ENCODE data around the gene CELA2A. TPM values are rescaled to one million over a fixed set of nuclear protein-coding genes. Genes with fewer than 3 reads are reported as not detected.
A peak's percentile ranks its signal among the peaks of the same experiment; 100 is the strongest.

The CELA2A gene
- not detected for total RNA-seq
- total RNA-seq (2013): not detected

- Mint-ChIP-seq H3K4me3 (no peak within 1 kb of the TSS), H3K27ac (no peak within 1 kb of the TSS), H3K36me3 (no peaks in the 10 kb centered on the region), H3K9me3 (no peaks in the 10 kb centered on the region), H3K4me1 (no peaks in the 10 kb centered on the region), H3K27me3 (ENCODE audit: low read depth in 2 of 2) (peaks cover 0 to 4% of the 10 kb centered on the region in 2 donors)
- H3K27ac ChIP-seq (ENCODE audit: low read length): no peak within 1 kb of the TSS
- no peak within 1 kb of the TSS for H3K4me3 ChIP-seq (ENCODE audit: low read length)
- H3K4me1 ChIP-seq (ENCODE audit: control insufficient read depth, insufficient read depth, low read length): no peaks in the 10 kb centered on the region
- no peaks in the 10 kb centered on the region for H3K27me3 ChIP-seq (ENCODE audit: control insufficient read depth, insufficient read depth, low read length)
- intact Hi-C loops (cut with micrococcal nuclease): no loop called here
- WGBS (ENCODE audit: insufficient coverage): 90% methylated on average over 5 of the region's 8 CpGs
- H3K9me3 ChIP-seq (ENCODE audit: control insufficient read depth, insufficient read depth, low read length): no peaks in the 10 kb centered on the region
- no peak for TF ChIP-seq CTCF (IDR thresholded peaks at IDR 0.05)
- H3K36me3 ChIP-seq (ENCODE audit: control insufficient read depth, insufficient read depth, low read length): no peaks in the 10 kb centered on the region
- DNase-seq (no peak), ATAC-seq (no peak)
Measured at GRCh38 chr1:15456313-15456954, at the start of gene CELA2A. Gene CELA2A, plus strand, starts transcription at chr1:15456732. Its CDS starts 22 bp downstream, at chr1:15456754.

GRCh38 chr1:15407580-15407979 lies 49.0 kb upstream of the CELA2A start:
- Mint-ChIP-seq H3K9me3 (no peaks in the 10 kb centered on the region), H3K4me3 (peak overlapping the region; percentile 97), H3K4me1 (peaks cover 63 to 82% of the 10 kb centered on the region in 2 donors), H3K36me3 (no peaks in the 10 kb centered on the region), H3K27ac (peak overlapping the region; percentile 93 to 100), H3K27me3 (ENCODE audit: low read depth in 2 of 2) (no peaks in the 10 kb centered on the region)
- Histone ChIP-seq H3K27me3 (ENCODE audit: control insufficient read depth, insufficient read depth, low read length) (no peaks in the 10 kb centered on the region), H3K4me3 (ENCODE audit: low read length) (peak overlapping the region; percentile 21), H3K9me3 (ENCODE audit: control insufficient read depth, insufficient read depth, low read length) (no peaks in the 10 kb centered on the region), H3K36me3 (ENCODE audit: control insufficient read depth, insufficient read depth, low read length) (peaks cover 2% of the 10 kb centered on the region), H3K27ac (ENCODE audit: low read length) (peak overlapping the region; percentile 99), H3K4me1 (ENCODE audit: control insufficient read depth, insufficient read depth, low read length) (peaks cover 79% of the 10 kb centered on the region)
- 39% methylated on average over 7 of the region's 7 CpGs for WGBS (ENCODE audit: insufficient coverage)
- ATAC-seq (peak; percentile 5 to 13 (median 8)), DNase-seq (peak; percentile 62 to 65)
- no peak for TF ChIP-seq CTCF (IDR thresholded peaks at IDR 0.05)
- intact Hi-C loops (cut with micrococcal nuclease): loop anchor here (1.0 to 5.0 kb wide), 2 partner anchors 10 to 120 kb away; partner anchors contain the start of gene DNAJC16

GRCh38 chr1:15408890-15409387 lies 47.6 kb upstream of the CELA2A start:
- no peaks in the 10 kb centered on the region for H3K36me3 Mint-ChIP-seq
- H3K4me3 Mint-ChIP-seq: peak overlapping the region; percentile 97
- TF ChIP-seq CTCF (IDR thresholded peaks at IDR 0.05): no peak
- no peaks in the 10 kb centered on the region for H3K9me3 Mint-ChIP-seq
- H3K4me1 Mint-ChIP-seq: peaks cover 69 to 82% of the 10 kb centered on the region in 2 donors
- Histone ChIP-seq H3K4me3 (ENCODE audit: low read length) (peak overlapping the region; percentile 43), H3K36me3 (ENCODE audit: control insufficient read depth, insufficient read depth, low read length) (peaks cover 16% of the 10 kb centered on the region), H3K27ac (ENCODE audit: low read length) (peak overlapping the region; percentile 99), H3K4me1 (ENCODE audit: control insufficient read depth, insufficient read depth, low read length) (peaks cover 81% of the 10 kb centered on the region), H3K9me3 (ENCODE audit: control insufficient read depth, insufficient read depth, low read length) (no peaks in the 10 kb centered on the region), H3K27me3 (ENCODE audit: control insufficient read depth, insufficient read depth, low read length) (no peaks in the 10 kb centered on the region)
- H3K27me3 Mint-ChIP-seq (ENCODE audit: low read depth in 2 of 2): no peaks in the 10 kb centered on the region
- peak overlapping the region; percentile 93 to 100 for H3K27ac Mint-ChIP-seq
- intact Hi-C loops (cut with micrococcal nuclease): loop anchor here (1.0 to 5.0 kb wide), 2 partner anchors 63 to 118 kb away; partner anchors contain the start of gene DNAJC16
- ATAC-seq (peak in 1 of 3 donors; percentile 0), DNase-seq (no peak)
- WGBS (ENCODE audit: insufficient coverage): 19% methylated on average over 14 of the region's 14 CpGs
